T-helper 2 cell treated with Interferon-gamma antibody and Interleukin-4, amounts not matched to agents 5 μg/mL and 100 μg/mL, for 36 hours (primary cell): Measurements from ENCODE around the gene EEF2K.
A peak's percentile ranks its signal among the peaks of the same experiment; 100 is the strongest.

ENCODE experiments used
- DNase-seq: peaks from one replicate; pipeline ENCODE4 v3.0.0; 2021; ENCODE audit warnings: low spot score
- H3K27ac Mint-ChIP-seq: one replicate; pipeline ENCODE4 v1.8.0; 2021; ENCODE audit warnings: mild to moderate bottlenecking, mixed read lengths
- H3K27me3 Mint-ChIP-seq: one replicate; pipeline ENCODE4 v1.8.0; 2021; ENCODE audit warnings: low read depth, mixed read lengths
- H3K36me3 Mint-ChIP-seq: one replicate; pipeline ENCODE4 v1.8.0; 2021; ENCODE audit warnings: low read depth, mixed read lengths
- H3K4me1 Mint-ChIP-seq: one replicate; pipeline ENCODE4 v1.8.0; 2021; ENCODE audit warnings: low read depth, mixed read lengths
- H3K4me3 Mint-ChIP-seq: one replicate; pipeline ENCODE4 v1.8.0; 2022; ENCODE audit warnings: mild to moderate bottlenecking, moderate library complexity, mixed read lengths
- H3K9me3 Mint-ChIP-seq: one replicate; pipeline ENCODE4 v1.8.0; 2021; ENCODE audit warnings: mixed read lengths

The EEF2K gene

DNA sequence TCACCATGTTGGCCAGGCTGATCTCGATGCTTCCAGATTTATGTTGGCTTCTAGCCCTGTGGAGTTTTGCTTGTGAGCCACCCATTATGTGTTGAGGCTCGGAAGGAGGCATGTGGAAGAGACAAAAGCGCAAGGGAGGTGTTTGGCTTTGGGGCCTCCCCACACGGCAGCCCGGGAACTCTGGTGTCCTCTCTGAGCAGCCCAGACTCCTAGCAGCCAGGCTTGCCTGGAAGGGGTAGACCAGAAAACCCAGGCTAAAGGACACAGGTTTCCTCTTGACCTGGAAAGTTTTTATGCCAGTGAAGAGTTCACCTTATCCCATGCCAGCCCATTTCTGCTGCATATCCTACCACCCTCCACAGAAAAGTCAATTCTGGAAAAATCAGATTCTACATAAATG is 22.7 kb upstream of the EEF2K start:
- no peak for DNase-seq
- Mint-ChIP-seq H3K4me1 (peaks cover 4% of the 10 kb centered on the region), H3K4me3 (no peak overlapping the region), H3K27me3 (peaks cover 5% of the 10 kb centered on the region), H3K9me3 (no peaks in the 10 kb centered on the region), H3K36me3 (no peaks in the 10 kb centered on the region), H3K27ac (no peak overlapping the region)

DNA sequence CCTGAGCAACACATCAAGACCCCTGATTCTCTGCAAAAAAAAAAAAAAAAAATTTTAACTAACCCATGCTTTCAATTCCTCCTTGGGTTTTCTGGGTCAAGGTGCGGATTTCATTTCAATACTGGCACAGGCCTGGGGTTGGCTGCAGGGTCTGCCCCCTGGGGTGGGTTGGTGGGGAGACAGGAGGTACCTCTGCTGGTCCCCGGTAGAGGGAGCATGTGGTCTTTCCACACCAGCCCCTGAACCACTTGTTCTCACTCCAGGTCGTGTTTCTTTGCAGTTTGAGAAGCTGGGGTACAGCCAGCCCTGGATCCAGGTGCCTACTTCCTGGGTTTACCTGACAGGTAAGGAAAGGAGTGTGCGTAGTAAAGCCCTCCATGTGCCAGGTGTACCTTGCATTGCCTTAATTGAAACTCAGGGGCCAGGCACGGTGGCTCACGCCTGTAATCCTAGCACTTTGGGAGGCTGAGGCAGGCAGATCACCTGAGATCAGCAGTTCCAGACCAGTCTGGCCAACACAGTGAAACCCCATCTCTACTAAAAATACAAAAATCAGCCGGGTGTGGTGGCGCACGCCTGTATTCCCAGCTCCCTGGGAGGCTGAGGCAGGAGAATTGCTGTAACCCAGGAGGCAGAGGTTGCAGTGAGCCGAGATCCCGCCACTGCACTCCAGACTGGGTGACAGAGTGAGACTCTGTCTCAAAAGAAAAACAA is 22.0 kb upstream of the EEF2K start:
- Mint-ChIP-seq H3K9me3 (no peaks in the 10 kb centered on the region), H3K4me3 (no peak overlapping the region), H3K4me1 (peaks cover 11% of the 10 kb centered on the region), H3K27me3 (peaks cover 2% of the 10 kb centered on the region), H3K36me3 (no peaks in the 10 kb centered on the region), H3K27ac (no peak overlapping the region)
- DNase-seq = no peak

- H3K4me1 Mint-ChIP-seq = peaks cover 16% of the 10 kb centered on the region
- no peaks in the 10 kb centered on the region for H3K9me3 Mint-ChIP-seq
- H3K27me3 Mint-ChIP-seq = peaks cover 2% of the 10 kb centered on the region
- H3K27ac Mint-ChIP-seq = no peak overlapping the region
- no peak overlapping the region for H3K4me3 Mint-ChIP-seq
- no peaks in the 10 kb centered on the region for H3K36me3 Mint-ChIP-seq
- DNase-seq = no peak
These were observed 21.5 kb upstream of the EEF2K start for GRCh38 chr16:22184615-22184968.

GRCh38 chr16:22186517-22186916 is 19.6 kb upstream of the EEF2K start:
- Mint-ChIP-seq H3K4me3 (no peak overlapping the region), H3K27me3 (no peaks in the 10 kb centered on the region), H3K4me1 (peaks cover 18% of the 10 kb centered on the region), H3K9me3 (no peaks in the 10 kb centered on the region), H3K27ac (no peak overlapping the region), H3K36me3 (no peaks in the 10 kb centered on the region)
- DNase-seq = no peak

DNA sequence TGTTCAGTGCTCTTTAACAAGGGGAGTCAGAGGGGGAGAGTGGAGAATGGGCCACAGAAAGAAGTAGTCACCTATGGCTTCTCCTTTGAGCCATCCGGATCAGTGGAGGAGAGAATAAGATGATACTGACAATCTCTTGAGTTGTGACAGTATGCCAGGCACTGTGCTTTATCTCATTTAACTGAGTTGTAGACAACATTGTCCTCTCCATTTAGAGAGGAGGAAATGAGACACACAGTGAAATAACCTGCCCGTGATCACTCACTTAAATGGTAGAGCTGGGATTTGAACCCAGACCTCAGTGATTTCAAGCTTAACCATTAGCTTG is 17.8 kb upstream of the EEF2K start:
- H3K36me3 Mint-ChIP-seq = no peaks in the 10 kb centered on the region
- no peak for DNase-seq
- H3K4me3 Mint-ChIP-seq = no peak overlapping the region
- no peak overlapping the region for H3K27ac Mint-ChIP-seq
- H3K9me3 Mint-ChIP-seq = no peaks in the 10 kb centered on the region
- no peaks in the 10 kb centered on the region for H3K27me3 Mint-ChIP-seq
- peaks cover 31% of the 10 kb centered on the region for H3K4me1 Mint-ChIP-seq

DNA sequence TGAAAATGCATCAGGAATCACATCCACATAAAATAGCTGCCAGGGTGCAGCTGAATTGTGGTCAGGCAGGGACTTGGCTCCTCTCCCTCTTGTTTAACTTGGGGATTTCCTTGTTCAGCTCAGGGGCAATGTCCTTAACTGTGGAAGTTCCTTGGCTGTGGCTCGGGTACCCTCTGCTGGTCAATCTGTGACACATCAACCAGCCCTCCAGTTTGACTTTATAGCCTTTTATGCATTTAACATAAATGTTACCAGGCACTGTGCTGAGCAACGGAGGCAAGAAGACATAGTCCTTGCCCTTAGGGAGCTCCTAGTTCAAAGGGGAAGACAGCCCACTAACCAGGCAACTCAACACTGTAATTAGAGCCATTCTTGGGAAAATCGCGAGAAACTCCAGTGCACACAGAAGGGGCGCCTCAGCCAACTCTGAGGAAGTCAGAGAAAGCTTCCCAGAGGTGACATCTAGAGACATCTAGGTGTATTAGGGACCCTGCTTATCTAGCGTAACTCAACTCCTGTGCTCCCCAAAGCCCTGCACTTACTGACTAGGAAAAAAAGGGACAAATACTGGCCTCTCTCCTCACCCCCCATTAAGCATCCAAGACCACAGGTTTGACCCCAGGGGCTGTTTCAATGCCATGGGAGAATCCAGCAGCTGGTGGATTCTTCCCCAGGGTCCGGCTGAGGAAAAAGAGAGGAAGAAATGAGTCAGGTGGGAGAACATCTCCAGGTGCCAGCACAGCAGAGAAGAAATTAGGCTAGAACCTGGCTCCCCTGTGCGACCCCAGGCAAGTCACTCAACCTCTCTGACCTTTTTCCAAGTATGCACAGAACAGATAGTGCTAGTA is 17.3 kb upstream of the EEF2K start:
- H3K27me3 Mint-ChIP-seq = no peaks in the 10 kb centered on the region
- H3K4me3 Mint-ChIP-seq = peak overlapping the region; percentile 90
- no peaks in the 10 kb centered on the region for H3K36me3 Mint-ChIP-seq
- DNase-seq = peak; percentile 53
- peak overlapping the region; percentile 100 for H3K27ac Mint-ChIP-seq
- H3K9me3 Mint-ChIP-seq = no peaks in the 10 kb centered on the region
- peaks cover 36% of the 10 kb centered on the region for H3K4me1 Mint-ChIP-seq

- H3K36me3 Mint-ChIP-seq = no peaks in the 10 kb centered on the region
- no peak for DNase-seq
- H3K4me1 Mint-ChIP-seq = peaks cover 41% of the 10 kb centered on the region
- no peaks in the 10 kb centered on the region for H3K9me3 Mint-ChIP-seq
- H3K27me3 Mint-ChIP-seq = no peaks in the 10 kb centered on the region
- H3K27ac Mint-ChIP-seq = peak overlapping the region; percentile 100
- H3K4me3 Mint-ChIP-seq = peak overlapping the region; percentile 90
These were observed 16.5 kb upstream of the EEF2K start for GRCh38 chr16:22189473-22190080.

DNA sequence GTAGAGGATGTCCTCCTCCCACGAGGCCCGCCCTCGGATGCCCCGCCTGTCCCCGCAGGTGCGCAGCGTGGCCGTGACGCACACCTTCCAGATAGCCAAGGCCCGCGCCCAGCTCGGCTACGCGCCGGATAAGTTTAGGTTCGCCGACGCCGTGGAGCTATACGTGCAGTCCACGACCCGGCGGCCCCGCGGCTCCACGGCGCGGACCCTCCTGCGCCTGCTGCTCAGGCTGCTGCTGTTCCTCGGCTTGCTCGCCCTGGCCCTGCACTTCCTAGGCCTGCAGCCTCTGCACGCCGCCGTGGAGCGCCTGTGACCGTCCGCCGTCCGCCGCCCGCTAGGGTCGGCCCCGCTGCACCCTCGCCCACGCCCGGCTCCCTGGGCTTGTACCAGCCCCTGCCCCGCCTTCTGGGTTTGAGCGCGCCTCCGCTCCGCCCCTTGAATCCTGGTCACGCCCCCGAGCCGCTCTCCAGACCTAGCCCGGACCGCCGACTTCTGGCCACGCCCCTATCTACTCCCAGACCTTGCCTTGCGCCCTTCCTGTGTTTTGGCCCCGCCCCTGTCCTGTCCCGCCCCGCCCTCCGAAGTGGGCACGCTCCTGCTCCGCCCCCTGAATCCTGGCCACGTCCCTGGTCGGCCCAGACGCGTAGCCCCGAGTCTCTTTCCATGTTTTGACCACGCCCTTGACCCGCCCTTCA is 15.8 kb upstream of the EEF2K start:
- H3K4me3 Mint-ChIP-seq = peak overlapping the region; percentile 90
- H3K27ac Mint-ChIP-seq = peak overlapping the region; percentile 100
- H3K27me3 Mint-ChIP-seq = no peaks in the 10 kb centered on the region
- no peaks in the 10 kb centered on the region for H3K36me3 Mint-ChIP-seq
- peaks cover 47% of the 10 kb centered on the region for H3K4me1 Mint-ChIP-seq
- H3K9me3 Mint-ChIP-seq = no peaks in the 10 kb centered on the region
- DNase-seq = peak; percentile 99

- H3K27ac Mint-ChIP-seq = peak overlapping the region; percentile 100
- H3K9me3 Mint-ChIP-seq = no peaks in the 10 kb centered on the region
- peaks cover 52% of the 10 kb centered on the region for H3K4me1 Mint-ChIP-seq
- DNase-seq = peak; percentile 98
- H3K36me3 Mint-ChIP-seq = peaks cover 2% of the 10 kb centered on the region
- peaks cover 5% of the 10 kb centered on the region for H3K27me3 Mint-ChIP-seq
- peak overlapping the region; percentile 90 for H3K4me3 Mint-ChIP-seq
These were observed 15.1 kb upstream of the EEF2K start for GRCh38 chr16:22190776-22191531.

DNA sequence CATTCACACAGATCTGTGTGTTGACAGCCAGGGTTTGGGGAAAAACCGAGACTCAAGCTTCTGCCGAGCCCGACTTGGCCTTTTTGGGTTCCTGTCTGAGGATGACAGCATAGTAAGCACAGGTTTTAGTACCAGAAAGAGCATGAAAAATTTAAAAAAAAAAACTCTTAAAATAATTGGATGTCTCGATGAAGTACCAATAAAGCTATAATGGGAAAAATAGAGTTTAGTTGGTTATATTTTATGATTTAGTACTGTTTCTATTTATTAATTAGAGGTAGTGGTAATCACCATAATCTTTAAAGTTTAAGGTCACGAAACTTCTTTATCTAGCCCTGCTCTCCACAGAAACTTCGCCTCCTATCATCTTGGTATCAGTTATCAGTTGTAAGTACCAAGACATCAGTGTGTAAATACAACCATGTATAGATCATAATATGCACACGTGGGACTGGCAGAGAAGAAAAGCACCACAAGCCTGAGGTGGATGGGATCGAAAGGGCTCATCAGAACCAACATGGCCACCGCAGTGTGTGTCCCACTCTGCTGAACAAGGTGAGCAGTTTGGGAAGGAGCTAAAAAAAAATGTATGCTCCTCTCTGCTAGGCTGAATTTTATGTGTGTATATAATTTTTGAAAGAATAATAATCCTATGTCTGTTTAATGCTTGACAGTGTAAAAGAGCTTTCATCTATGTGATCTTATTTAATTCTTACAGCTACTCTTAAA is 14.4 kb upstream of the EEF2K start:
- H3K27ac Mint-ChIP-seq = peak overlapping the region; percentile 100
- peak overlapping the region; percentile 90 for H3K4me3 Mint-ChIP-seq
- peak; percentile 42 for DNase-seq
- H3K36me3 Mint-ChIP-seq = peaks cover 2% of the 10 kb centered on the region
- no peaks in the 10 kb centered on the region for H3K9me3 Mint-ChIP-seq
- peaks cover 52% of the 10 kb centered on the region for H3K4me1 Mint-ChIP-seq
- peaks cover 5% of the 10 kb centered on the region for H3K27me3 Mint-ChIP-seq

GRCh38 chr16:22192261-22193062 is 13.6 kb upstream of the EEF2K start:
- peak overlapping the region; percentile 100 for H3K27ac Mint-ChIP-seq
- peaks cover 5% of the 10 kb centered on the region for H3K27me3 Mint-ChIP-seq
- no peaks in the 10 kb centered on the region for H3K9me3 Mint-ChIP-seq
- peak; percentile 88 for DNase-seq
- H3K4me1 Mint-ChIP-seq = peaks cover 55% of the 10 kb centered on the region
- H3K4me3 Mint-ChIP-seq = peak overlapping the region; percentile 90
- H3K36me3 Mint-ChIP-seq = peaks cover 2% of the 10 kb centered on the region

- no peak for DNase-seq
- H3K27ac Mint-ChIP-seq = peak overlapping the region; percentile 100
- H3K4me3 Mint-ChIP-seq = peak overlapping the region; percentile 90
- H3K4me1 Mint-ChIP-seq = peaks cover 54% of the 10 kb centered on the region
- H3K27me3 Mint-ChIP-seq = peaks cover 5% of the 10 kb centered on the region
- H3K36me3 Mint-ChIP-seq = peaks cover 2% of the 10 kb centered on the region
- no peaks in the 10 kb centered on the region for H3K9me3 Mint-ChIP-seq
These were observed 13.0 kb upstream of the EEF2K start for GRCh38 chr16:22193063-22193411.
